ENCODE measurements around the gene TNFRSF14.

TNFRSF14 gene

GRCh38 chr1:2602866-2603520 lies 46.8 kb downstream of the TNFRSF14 start:
- H3K4me1 ChIP-seq (ENCODE audit: control insufficient read depth in 1 of 2, insufficient read depth in 2 of 2, low read length in 2 of 2) = no peaks in the 10 kb centered on the region
- no peak overlapping the region for H3K27ac ChIP-seq (ENCODE audit: low read length)
- peaks cover 0 to 17% of the 10 kb centered on the region in 2 donors for H3K9me3 ChIP-seq (ENCODE audit: control insufficient read depth in 1 of 2, low read length in 2 of 2)
- no peak overlapping the region for H3K4me3 ChIP-seq (ENCODE audit: low read depth in 1 of 2, low read length in 2 of 2)
- no peaks in the 10 kb centered on the region for H3K27me3 ChIP-seq (ENCODE audit: low read depth, low read length)
- H3K36me3 ChIP-seq (ENCODE audit: control insufficient read depth in 1 of 2, insufficient read depth in 2 of 2, low read length in 2 of 2) = no peaks in the 10 kb centered on the region

- H3K4me3 ChIP-seq (ENCODE audit: low read depth in 1 of 2, low read length in 2 of 2) = no peak overlapping the region
- no peak overlapping the region for H3K27ac ChIP-seq (ENCODE audit: low read length)
- H3K27me3 ChIP-seq (ENCODE audit: low read depth, low read length) = no peaks in the 10 kb centered on the region
- peaks cover 0 to 10% of the 10 kb centered on the region in 2 donors for H3K9me3 ChIP-seq (ENCODE audit: control insufficient read depth in 1 of 2, low read length in 2 of 2)
- no peaks in the 10 kb centered on the region for H3K4me1 ChIP-seq (ENCODE audit: control insufficient read depth in 1 of 2, insufficient read depth in 2 of 2, low read length in 2 of 2)
- no peaks in the 10 kb centered on the region for H3K36me3 ChIP-seq (ENCODE audit: control insufficient read depth in 1 of 2, insufficient read depth in 2 of 2, low read length in 2 of 2)
These were observed 47.5 kb downstream of the TNFRSF14 start for GRCh38 chr1:2603521-2604155.

GRCh38 chr1:2604156-2604843 lies 48.1 kb downstream of the TNFRSF14 start:
- no peak overlapping the region for H3K4me3 ChIP-seq (ENCODE audit: low read depth in 1 of 2, low read length in 2 of 2)
- H3K36me3 ChIP-seq (ENCODE audit: control insufficient read depth in 1 of 2, insufficient read depth in 2 of 2, low read length in 2 of 2) = no peaks in the 10 kb centered on the region
- no peak overlapping the region for H3K27ac ChIP-seq (ENCODE audit: low read length)
- H3K9me3 ChIP-seq (ENCODE audit: control insufficient read depth in 1 of 2, low read length in 2 of 2) = peaks cover 0 to 5% of the 10 kb centered on the region in 2 donors
- H3K27me3 ChIP-seq (ENCODE audit: low read depth, low read length) = no peaks in the 10 kb centered on the region
- no peaks in the 10 kb centered on the region for H3K4me1 ChIP-seq (ENCODE audit: control insufficient read depth in 1 of 2, insufficient read depth in 2 of 2, low read length in 2 of 2)

GRCh38 chr1:2604844-2605508 lies 48.8 kb downstream of the TNFRSF14 start:
- H3K4me1 ChIP-seq (ENCODE audit: control insufficient read depth in 1 of 2, insufficient read depth in 2 of 2, low read length in 2 of 2) = no peaks in the 10 kb centered on the region
- H3K36me3 ChIP-seq (ENCODE audit: control insufficient read depth in 1 of 2, insufficient read depth in 2 of 2, low read length in 2 of 2) = no peaks in the 10 kb centered on the region
- peaks cover 0 to 5% of the 10 kb centered on the region in 2 donors for H3K9me3 ChIP-seq (ENCODE audit: control insufficient read depth in 1 of 2, low read length in 2 of 2)
- H3K27me3 ChIP-seq (ENCODE audit: low read depth, low read length) = no peaks in the 10 kb centered on the region
- no peak overlapping the region for H3K27ac ChIP-seq (ENCODE audit: low read length)
- H3K4me3 ChIP-seq (ENCODE audit: low read depth in 1 of 2, low read length in 2 of 2) = no peak overlapping the region

- Histone ChIP-seq H3K27me3 (ENCODE audit: low read depth, low read length) (no peaks in the 10 kb centered on the region), H3K4me1 (ENCODE audit: control insufficient read depth in 1 of 2, insufficient read depth in 2 of 2, low read length in 2 of 2) (no peaks in the 10 kb centered on the region), H3K36me3 (ENCODE audit: control insufficient read depth in 1 of 2, insufficient read depth in 2 of 2, low read length in 2 of 2) (no peaks in the 10 kb centered on the region), H3K9me3 (ENCODE audit: control insufficient read depth in 1 of 2, low read length in 2 of 2) (no peaks in the 10 kb centered on the region), H3K4me3 (ENCODE audit: low read depth in 1 of 2, low read length in 2 of 2) (no peak overlapping the region), H3K27ac (ENCODE audit: low read length) (no peak overlapping the region)
These were observed 49.6 kb downstream of the TNFRSF14 start for GRCh38 chr1:2605509-2606395.

DNA sequence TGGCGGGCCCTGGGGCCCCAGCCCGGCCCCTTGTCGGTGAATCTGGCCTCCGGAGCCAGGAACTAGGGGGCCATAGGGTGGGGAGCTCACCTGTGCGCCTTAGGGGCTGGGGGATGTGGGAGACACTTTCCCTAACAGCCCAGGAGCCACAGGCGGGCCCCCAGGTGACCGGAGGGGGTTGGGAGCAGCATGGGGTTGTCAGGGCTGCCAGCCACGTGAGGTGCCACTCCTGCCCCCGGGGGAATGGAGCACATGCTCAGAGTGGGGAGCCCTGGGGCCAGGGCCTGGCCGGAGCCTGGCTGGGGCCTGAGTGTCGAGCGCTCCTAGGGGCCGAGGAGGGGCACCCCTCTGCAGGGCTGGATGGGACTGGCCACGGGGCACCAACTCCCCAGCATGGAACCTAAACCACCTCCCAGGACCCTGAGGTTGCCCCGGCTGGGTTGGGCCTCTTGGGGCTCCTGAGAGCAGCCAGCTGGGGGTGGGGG lies 50.3 kb downstream of the TNFRSF14 start:
- peaks cover 0 to 3% of the 10 kb centered on the region in 2 donors for H3K4me1 ChIP-seq (ENCODE audit: control insufficient read depth in 1 of 2, insufficient read depth in 2 of 2, low read length in 2 of 2)

DNA sequence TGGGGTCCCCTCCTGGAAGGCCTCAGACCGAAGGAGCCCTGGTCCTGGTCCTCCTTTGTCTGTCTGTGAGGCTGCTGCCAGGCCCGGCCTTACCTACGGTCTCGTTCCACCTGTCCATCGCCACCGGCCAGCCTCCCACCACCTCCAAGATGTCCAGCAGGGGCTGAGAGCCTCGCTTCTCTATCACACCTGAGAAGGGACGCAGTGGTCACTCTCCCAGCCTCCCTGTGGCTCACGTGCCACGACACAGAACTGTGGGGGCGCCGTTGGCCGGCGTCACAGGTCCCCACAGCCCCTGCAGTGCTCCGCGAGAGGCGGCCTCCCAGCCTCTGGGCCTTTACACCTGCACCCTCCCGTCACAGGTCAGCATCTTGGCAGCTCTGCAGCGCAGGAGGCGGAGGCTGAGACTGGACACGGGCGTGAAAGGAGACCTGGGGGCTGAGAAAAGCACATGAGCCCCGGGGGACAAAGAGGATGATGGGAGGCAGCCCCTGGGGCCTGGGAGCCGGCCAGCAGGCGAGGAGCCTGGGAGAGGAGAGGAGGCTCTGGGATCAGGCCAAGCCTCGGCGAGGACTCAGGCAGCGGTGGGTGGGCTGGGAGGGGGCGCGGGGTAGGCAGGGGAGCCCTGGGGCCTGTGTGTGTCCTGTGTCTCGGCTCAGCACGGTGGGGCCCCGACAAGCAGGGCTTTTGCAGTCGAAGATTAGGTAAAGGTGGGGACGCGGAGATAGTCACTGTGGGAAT lies 50.9 kb downstream of the TNFRSF14 start:
- no peak overlapping the region for H3K4me3 ChIP-seq (ENCODE audit: low read depth in 1 of 2, low read length in 2 of 2)
- no peaks in the 10 kb centered on the region for H3K9me3 ChIP-seq (ENCODE audit: control insufficient read depth in 1 of 2, low read length in 2 of 2)
- H3K27ac ChIP-seq (ENCODE audit: low read length) = no peak overlapping the region
- no peaks in the 10 kb centered on the region for H3K27me3 ChIP-seq (ENCODE audit: low read depth, low read length)
- H3K36me3 ChIP-seq (ENCODE audit: control insufficient read depth in 1 of 2, insufficient read depth in 2 of 2, low read length in 2 of 2) = no peaks in the 10 kb centered on the region
- H3K4me1 ChIP-seq (ENCODE audit: control insufficient read depth in 1 of 2, insufficient read depth in 2 of 2, low read length in 2 of 2) = peaks cover 0 to 3% of the 10 kb centered on the region in 2 donors

More for the DNA sequence above, 50.3 kb downstream of the TNFRSF14 start:
- no peaks in the 10 kb centered on the region for H3K27me3 ChIP-seq (ENCODE audit: low read depth, low read length)
- H3K36me3 ChIP-seq (ENCODE audit: control insufficient read depth in 1 of 2, insufficient read depth in 2 of 2, low read length in 2 of 2) = no peaks in the 10 kb centered on the region
- no peaks in the 10 kb centered on the region for H3K9me3 ChIP-seq (ENCODE audit: control insufficient read depth in 1 of 2, low read length in 2 of 2)
- no peak overlapping the region for H3K4me3 ChIP-seq (ENCODE audit: low read depth in 1 of 2, low read length in 2 of 2)
- H3K27ac ChIP-seq (ENCODE audit: low read length) = no peak overlapping the region

DNA sequence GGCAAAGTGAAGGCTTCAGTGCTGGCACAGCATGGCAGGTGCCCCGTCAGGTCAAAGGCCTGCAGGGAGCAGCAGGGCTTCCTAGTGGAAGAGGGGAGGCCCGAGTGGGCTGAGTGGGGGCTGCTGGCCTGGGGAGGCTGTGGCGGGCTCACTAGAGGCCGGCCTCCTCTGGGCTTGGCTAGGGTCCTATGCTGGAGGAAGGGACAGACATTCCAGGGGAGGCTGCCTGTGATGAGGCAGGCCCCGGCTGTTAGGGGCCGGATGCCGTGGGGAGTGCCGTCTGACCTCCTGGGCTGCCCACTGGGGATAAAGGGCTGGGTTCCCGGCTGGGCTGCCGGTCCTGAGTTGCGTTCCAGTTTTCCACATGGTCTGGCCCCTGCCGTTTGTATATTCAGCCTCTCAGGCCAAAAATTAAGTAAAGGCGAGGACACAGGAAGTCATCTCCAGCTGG lies 51.5 kb downstream of the TNFRSF14 start:
- H3K27me3 ChIP-seq (ENCODE audit: low read depth, low read length) = no peaks in the 10 kb centered on the region
- no peaks in the 10 kb centered on the region for H3K9me3 ChIP-seq (ENCODE audit: control insufficient read depth in 1 of 2, low read length in 2 of 2)
- H3K36me3 ChIP-seq (ENCODE audit: control insufficient read depth in 1 of 2, insufficient read depth in 2 of 2, low read length in 2 of 2) = no peaks in the 10 kb centered on the region
- H3K27ac ChIP-seq (ENCODE audit: low read length) = no peak overlapping the region
- H3K4me1 ChIP-seq (ENCODE audit: control insufficient read depth in 1 of 2, insufficient read depth in 2 of 2, low read length in 2 of 2) = peaks cover 0 to 3% of the 10 kb centered on the region in 2 donors
- H3K4me3 ChIP-seq (ENCODE audit: low read depth in 1 of 2, low read length in 2 of 2) = no peak overlapping the region

DNA sequence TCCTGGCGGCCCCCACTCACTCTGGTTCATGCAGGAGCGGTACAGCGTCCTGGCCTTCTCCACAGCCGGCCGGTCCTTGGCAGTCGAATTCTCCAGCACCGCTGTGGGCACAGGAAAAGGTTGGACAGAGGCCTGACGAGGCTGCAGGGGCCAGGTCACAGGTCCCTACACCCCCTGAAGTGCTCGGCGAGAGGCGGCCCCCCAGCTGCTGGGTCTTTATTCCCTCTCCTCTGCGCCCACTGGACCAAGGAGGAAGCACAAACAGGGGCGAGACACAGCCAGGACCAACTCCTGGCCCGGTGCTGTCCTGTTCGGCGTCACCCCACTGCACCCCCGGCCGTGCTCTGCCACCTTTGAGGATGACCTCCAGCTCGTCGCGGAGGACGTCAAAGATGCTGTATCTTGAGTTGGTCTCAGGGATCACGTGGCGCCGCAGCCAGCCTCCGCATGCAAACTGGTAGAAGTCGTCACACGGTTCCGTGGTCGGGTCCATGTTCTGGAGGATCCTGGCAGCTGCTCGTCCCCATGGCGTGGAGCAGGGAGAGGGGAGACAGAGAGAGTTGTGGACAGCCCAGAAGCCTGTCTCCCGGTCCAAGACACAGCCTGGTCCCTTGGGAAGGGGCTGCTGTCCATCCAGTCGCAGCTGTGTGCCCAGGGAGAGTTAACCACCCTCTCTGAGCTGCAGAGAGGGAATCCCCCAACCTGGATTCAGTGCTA lies 53.3 kb downstream of the TNFRSF14 start:
- Histone ChIP-seq H3K27ac (ENCODE audit: low read length) (no peak overlapping the region), H3K4me1 (ENCODE audit: control insufficient read depth in 1 of 2, insufficient read depth in 2 of 2, low read length in 2 of 2) (peaks cover 0 to 3% of the 10 kb centered on the region in 2 donors), H3K36me3 (ENCODE audit: control insufficient read depth in 1 of 2, insufficient read depth in 2 of 2, low read length in 2 of 2) (no peaks in the 10 kb centered on the region), H3K9me3 (ENCODE audit: control insufficient read depth in 1 of 2, low read length in 2 of 2) (peaks cover 0 to 11% of the 10 kb centered on the region in 2 donors), H3K27me3 (ENCODE audit: low read depth, low read length) (no peaks in the 10 kb centered on the region), H3K4me3 (ENCODE audit: low read depth in 1 of 2, low read length in 2 of 2) (no peak overlapping the region)

Measured in muscle layer of duodenum (tissue), 2 donors.